Endodermal cell (in vitro differentiated cells): ENCODE measurements around the gene CYP11A1. TPM values are rescaled to one million over a fixed set of nuclear protein-coding genes. Genes with fewer than 3 reads are reported as not detected.
"Not testable (repeated sequence)": the region's sequence is repeated elsewhere in the genome, so short reads cannot be mapped to it uniquely, and the experiment has no call there.

Source experiments
- DNase-seq: peaks from one replicate; pipeline ENCODE4 v3.0.0-alpha.2; 2017
- H3K27ac ChIP-seq: 2 replicates; pipeline ENCODE4 v1.5.1; 2013; ENCODE audit warnings: mild to moderate bottlenecking, low read depth, low read length, moderate library complexity
- H3K27me3 ChIP-seq: 2 replicates; pipeline ENCODE4 v1.6.1; 2013; ENCODE audit warnings: mild to moderate bottlenecking, low read length, moderate library complexity; ENCODE audit not compliant: insufficient read depth, control insufficient read depth, poor library complexity, severe bottlenecking
- H3K36me3 ChIP-seq: 2 replicates; pipeline ENCODE4 v1.7.0; 2013; ENCODE audit warnings: mild to moderate bottlenecking, low read length, moderate library complexity; ENCODE audit not compliant: control insufficient read depth, insufficient read depth
- H3K4me1 ChIP-seq: one replicate; pipeline ENCODE4 v1.7.0; 2013; ENCODE audit warnings: low read length; ENCODE audit not compliant: control insufficient read depth, insufficient read depth
- H3K4me3 ChIP-seq: 2 replicates; pipeline ENCODE4 v1.5.1; 2013; ENCODE audit warnings: mild to moderate bottlenecking, low read length, moderate library complexity
- H3K9ac ChIP-seq: 2 replicates; pipeline ENCODE4 v1.6.1; 2013; ENCODE audit warnings: mild to moderate bottlenecking, low read length, moderate library complexity; ENCODE audit not compliant: poor library complexity, severe bottlenecking; ENCODE audit errors: extremely low read depth
- H3K9me3 ChIP-seq: 2 replicates; pipeline ENCODE4 v1.6.1; 2013; ENCODE audit warnings: mild to moderate bottlenecking, low read length, moderate library complexity; ENCODE audit not compliant: control insufficient read depth
- H3K27ac Mint-ChIP-seq: 2 replicates; pipeline ENCODE4 v1.8.0; 2020; ENCODE audit warnings: mixed read lengths
- H3K27me3 Mint-ChIP-seq: 2 replicates; pipeline ENCODE4 v1.8.0; 2021; ENCODE audit warnings: mild to moderate bottlenecking, mixed read lengths; ENCODE audit not compliant: insufficient read depth
- H3K36me3 Mint-ChIP-seq: 2 replicates; pipeline ENCODE4 v1.8.0; 2020; ENCODE audit warnings: low read depth, mixed read lengths
- H3K4me1 Mint-ChIP-seq: 2 replicates; pipeline ENCODE4 v1.8.0; 2020; ENCODE audit warnings: mixed read lengths
- H3K4me3 Mint-ChIP-seq: 2 replicates; pipeline ENCODE4 v1.8.0; 2020; ENCODE audit warnings: mild to moderate bottlenecking, moderate library complexity, mixed read lengths
- H3K9me3 Mint-ChIP-seq: 2 replicates; pipeline ENCODE4 v1.8.0; 2020; ENCODE audit warnings: mild to moderate bottlenecking, mixed read lengths
- CTCF ChIP-seq: fragments of 200-600 bp; sonication (generic); conservative IDR thresholded peaks from 2 replicates; pipeline ENCODE4 v1.5.0; 2021; ENCODE audit warnings: antibody characterized with exemption, mild to moderate bottlenecking
- WGBS, 2 experiments: methylation state at CpG; one replicate each; pipeline versions ENCODE4 v1.1.5 to v1.1.7; 2013; ENCODE audit warnings: missing lambda C conversion rate in 2 of 2, mixed read lengths in 1 of 2; ENCODE audit not compliant: insufficient coverage in 1 of 2, insufficient read length in 1 of 2; 5-methylcytosine and 5-hydroxymethylcytosine counted together
- total RNA-seq, 2 donors: library from RNA; stranded (reverse); fragmentation: NEBNext Ultra II Directional in 1 of 2; extraction: Animal tissue kit (Norgen Biotek cat#: 25700) in 1 of 2; gene quantifications; 2 replicates in 1 of 2; 3 replicates in 1 of 2; pipeline ENCODE4 v1.2.1, GENCODE V29; 2021

CYP11A1 gene
- total RNA-seq, 2 donors from 2014 or later, result 4.8 to 5.3 TPM

GRCh38 chr15:74362482-74362881 is 5.0 kb downstream of the CYP11A1 start:
- H3K4me3 Mint-ChIP-seq, result no peak overlapping the region
- Histone ChIP-seq H3K27me3 (no peaks in the 10 kb centered on the region), H3K4me3 (no peak overlapping the region), H3K27ac (no peak overlapping the region), H3K9ac (no peak overlapping the region), H3K9me3 (no peaks in the 10 kb centered on the region), H3K4me1 (peaks cover 8% of the 10 kb centered on the region), H3K36me3 (peaks cover 5% of the 10 kb centered on the region)
- 90 to 100% methylated on average over 1 of the region's 1 CpG for WGBS, 2 experiments
- no peak for TF ChIP-seq CTCF
- no peaks in the 10 kb centered on the region for H3K9me3 Mint-ChIP-seq
- DNase-seq, result no peak
- no peaks in the 10 kb centered on the region for H3K27me3 Mint-ChIP-seq
- H3K27ac Mint-ChIP-seq, result no peak overlapping the region
- peaks cover 15% of the 10 kb centered on the region for H3K4me1 Mint-ChIP-seq
- peaks cover 6% of the 10 kb centered on the region for H3K36me3 Mint-ChIP-seq

- not testable (repeated sequence) for H3K27me3 Mint-ChIP-seq, H3K4me3 Mint-ChIP-seq, H3K9me3 Mint-ChIP-seq, H3K36me3 ChIP-seq, H3K9me3 ChIP-seq, H3K4me1 ChIP-seq, H3K9ac ChIP-seq, H3K27ac ChIP-seq, H3K27me3 ChIP-seq, H3K27ac Mint-ChIP-seq, DNase-seq, H3K4me3 ChIP-seq, H3K36me3 Mint-ChIP-seq
- WGBS, 2 experiments, result 100% methylated on average over 1 of the region's 1 CpG; no CpG with 5 or more reads in 1 of the 2 experiments
- H3K4me1 Mint-ChIP-seq, result peaks cover 16% of the 10 kb centered on the region
These were observed 6.6 kb downstream of the CYP11A1 start for GRCh38 chr15:74360855-74361254.

- H3K27me3 ChIP-seq, H3K4me3 Mint-ChIP-seq, H3K27me3 Mint-ChIP-seq, H3K4me1 ChIP-seq, H3K27ac Mint-ChIP-seq, H3K9me3 ChIP-seq, H3K27ac ChIP-seq, H3K36me3 ChIP-seq: not testable (repeated sequence)
- Mint-ChIP-seq H3K9me3 (peaks cover 12% of the 10 kb centered on the region), H3K4me1 (peaks cover 18% of the 10 kb centered on the region), H3K36me3 (peaks cover 19% of the 10 kb centered on the region)
- WGBS, 2 experiments, result 20 to 33% methylated on average over 3 to 6 of the region's 6 CpGs
- H3K9ac ChIP-seq, result peak overlapping the region; percentile 25
- DNase-seq, result peak; percentile 88
- peak overlapping the region; percentile 58 for H3K4me3 ChIP-seq
These were observed 8.1 kb downstream of the CYP11A1 start for GRCh38 chr15:74359376-74359775.

GRCh38 chr15:74357514-74357913 is 9.9 kb downstream of the CYP11A1 start:
- Mint-ChIP-seq H3K36me3 (peaks cover 24% of the 10 kb centered on the region), H3K4me1 (peaks cover 16% of the 10 kb centered on the region), H3K9me3 (peaks cover 26% of the 10 kb centered on the region)
- not testable (repeated sequence) for H3K4me3 Mint-ChIP-seq, DNase-seq, H3K9ac ChIP-seq, H3K4me1 ChIP-seq, H3K27me3 ChIP-seq, H3K27ac ChIP-seq, H3K27me3 Mint-ChIP-seq, H3K27ac Mint-ChIP-seq, H3K36me3 ChIP-seq
- WGBS, 2 experiments, result 95 to 96% methylated on average over 7 of the region's 7 CpGs
- peak overlapping the region; percentile 12 for H3K4me3 ChIP-seq
- peaks cover 13% of the 10 kb centered on the region for H3K9me3 ChIP-seq

GRCh38 chr15:74356050-74356449 is 11.4 kb downstream of the CYP11A1 start:
- H3K27ac Mint-ChIP-seq, H3K36me3 ChIP-seq, H3K27me3 ChIP-seq, H3K27ac ChIP-seq, DNase-seq, H3K9ac ChIP-seq, H3K4me1 ChIP-seq, H3K27me3 Mint-ChIP-seq: not testable (repeated sequence)
- H3K4me3 ChIP-seq, result peak overlapping the region; percentile 54
- WGBS, 2 experiments, result 95 to 99% methylated on average over 5 to 6 of the region's 6 CpGs
- peaks cover 13% of the 10 kb centered on the region for H3K9me3 ChIP-seq
- H3K4me3 Mint-ChIP-seq, result peak overlapping the region; percentile 48
- peaks cover 19% of the 10 kb centered on the region for H3K36me3 Mint-ChIP-seq
- H3K9me3 Mint-ChIP-seq, result peaks cover 28% of the 10 kb centered on the region
- peaks cover 23% of the 10 kb centered on the region for H3K4me1 Mint-ChIP-seq

GRCh38 chr15:74353992-74354391 is 13.5 kb downstream of the CYP11A1 start:
- H3K4me1 ChIP-seq, H3K9ac ChIP-seq, H3K27me3 Mint-ChIP-seq, H3K27ac ChIP-seq, H3K27me3 ChIP-seq, H3K36me3 ChIP-seq, H3K4me3 ChIP-seq: not testable (repeated sequence)
- peak; percentile 72 for DNase-seq
- H3K4me3 Mint-ChIP-seq, result peak overlapping the region; percentile 48
- peaks cover 31% of the 10 kb centered on the region for H3K4me1 Mint-ChIP-seq
- 40 to 82% methylated on average over 2 of the region's 2 CpGs for WGBS, 2 experiments
- peaks cover 19% of the 10 kb centered on the region for H3K36me3 Mint-ChIP-seq
- H3K9me3 ChIP-seq, result peaks cover 13% of the 10 kb centered on the region
- peaks cover 28% of the 10 kb centered on the region for H3K9me3 Mint-ChIP-seq
- peak overlapping the region; percentile 87 for H3K27ac Mint-ChIP-seq
